M059J (cell line): ENCODE measurements around the gene TMOD1. TPM values are rescaled to one million over a fixed set of nuclear protein-coding genes. Genes with fewer than 3 reads are reported as not detected.
"Not testable (repeated sequence)": the region's sequence is repeated elsewhere in the genome, so short reads cannot be mapped to it uniquely, and the experiment has no call there.

Experiments used
- DNase-seq: peaks from one replicate; pipeline ENCODE4 v3.0.0-alpha.2; 2012; ENCODE audit warnings: low read depth
- total RNA-seq: library from RNA; depleted of rRNA; stranded (reverse); fragments of >200 nt; shearing (Covaris generic); gene quantifications from 2 replicates; pipeline ENCODE4 v1.2.3, GENCODE V29; 2014; rRNA removed

TMOD1 gene
- 0.84 and 2.4 TPM in 2 replicates for total RNA-seq

DNA sequence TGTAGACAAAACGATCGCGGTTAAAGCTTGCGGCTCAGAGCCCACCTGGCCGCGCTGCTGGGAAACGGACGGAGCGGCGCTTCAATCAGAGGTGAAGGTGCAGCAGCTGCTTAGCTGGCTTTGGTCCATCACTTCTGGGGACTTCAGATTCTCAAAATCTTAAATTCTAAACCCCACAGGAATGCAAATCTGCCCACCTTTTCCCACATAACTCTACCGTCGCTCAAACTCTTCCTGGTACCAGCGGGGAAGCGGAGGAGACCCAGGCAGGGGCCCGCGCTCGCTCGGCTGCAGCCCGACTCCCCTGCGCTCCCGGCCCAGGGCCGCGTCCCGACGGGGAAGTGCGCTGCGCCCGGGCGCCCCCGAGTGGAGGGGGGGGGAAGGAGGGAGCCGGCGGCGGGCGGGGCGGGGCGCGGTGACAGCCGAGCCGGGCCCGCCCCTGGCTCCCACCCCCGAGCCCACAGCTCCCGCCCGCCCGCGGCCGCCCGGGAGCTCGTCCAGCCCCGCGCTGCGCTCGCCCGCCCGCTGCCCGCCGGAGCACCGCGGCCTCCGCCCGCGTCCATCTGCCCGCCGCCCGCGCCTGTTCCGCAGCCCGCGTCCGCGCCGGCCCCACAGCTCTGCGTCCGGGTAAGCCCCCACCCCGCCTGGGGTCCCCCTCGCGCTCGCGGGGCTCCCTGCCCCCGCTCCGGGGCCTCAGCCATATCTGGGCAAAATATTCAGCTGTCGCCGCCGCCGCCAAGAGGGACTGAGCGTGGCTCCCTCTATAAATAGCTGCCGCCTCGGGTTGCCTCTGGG, at the start of gene TMOD1:
Gene TMOD1, plus strand, starts transcription at position 490 of the 795 bp plus-strand sequence. CDS start 22,523 bp downstream, outside the sequence.
- peak; percentile 59 for DNase-seq

DNA sequence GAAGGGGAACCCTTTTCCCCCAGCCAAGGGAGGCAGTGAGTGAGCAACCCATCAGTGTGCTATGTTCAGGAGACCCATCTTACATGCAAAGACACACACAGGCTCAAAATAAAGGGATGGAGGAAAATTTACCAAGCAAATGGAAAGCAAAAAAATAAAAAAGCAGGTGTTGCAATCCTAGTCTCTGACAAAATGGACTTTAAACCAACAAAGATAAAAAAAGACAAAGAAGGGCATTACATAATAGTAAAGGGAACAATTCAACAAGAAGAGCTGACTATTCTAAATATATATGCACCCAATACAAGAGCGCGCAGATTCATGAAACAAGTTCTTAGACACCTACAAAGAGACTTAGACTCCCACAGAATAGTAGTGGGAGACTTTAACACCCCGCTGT, 47.9 kb upstream of the TMOD1 start:
- not testable (repeated sequence) for DNase-seq

DNA sequence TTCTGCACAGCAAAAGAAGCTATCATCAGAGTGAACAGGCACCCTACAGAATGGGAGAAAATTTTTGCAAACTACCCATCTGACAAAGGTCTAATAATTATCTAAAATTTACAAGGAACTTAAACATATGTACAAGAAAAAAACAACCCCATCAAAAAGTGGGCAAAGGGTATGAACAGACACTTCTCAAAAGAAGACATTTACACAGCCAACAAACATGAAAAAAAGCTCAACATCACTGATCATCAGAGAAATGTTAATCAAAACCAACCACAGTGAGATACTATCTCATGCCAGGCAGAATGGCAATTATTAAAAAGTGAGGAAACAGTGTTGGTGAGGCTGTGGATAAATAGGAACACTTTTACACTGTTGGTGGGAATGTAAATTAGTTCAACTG, 44.6 kb upstream of the TMOD1 start:
- not testable (repeated sequence) for DNase-seq

DNA sequence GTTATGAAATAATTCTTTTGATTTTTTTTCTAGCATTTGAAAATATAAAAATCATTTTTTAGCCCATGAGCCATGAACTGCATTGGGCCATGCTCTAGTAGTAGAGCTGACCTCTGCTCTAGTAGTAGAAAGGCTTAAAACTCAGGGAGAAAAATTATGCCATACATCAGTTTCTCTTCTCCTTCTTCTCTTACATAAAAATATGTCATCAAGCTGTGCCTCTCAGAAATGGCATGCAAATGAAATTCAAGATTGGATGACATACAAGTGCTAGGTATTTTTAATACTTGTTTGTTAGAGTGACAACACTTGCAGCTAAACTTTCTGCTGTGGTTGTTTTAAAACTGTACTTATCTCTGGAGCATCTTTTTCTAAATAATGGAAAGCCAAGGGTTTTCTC, 42.1 kb upstream of the TMOD1 start:
- DNase-seq: no peak

DNA sequence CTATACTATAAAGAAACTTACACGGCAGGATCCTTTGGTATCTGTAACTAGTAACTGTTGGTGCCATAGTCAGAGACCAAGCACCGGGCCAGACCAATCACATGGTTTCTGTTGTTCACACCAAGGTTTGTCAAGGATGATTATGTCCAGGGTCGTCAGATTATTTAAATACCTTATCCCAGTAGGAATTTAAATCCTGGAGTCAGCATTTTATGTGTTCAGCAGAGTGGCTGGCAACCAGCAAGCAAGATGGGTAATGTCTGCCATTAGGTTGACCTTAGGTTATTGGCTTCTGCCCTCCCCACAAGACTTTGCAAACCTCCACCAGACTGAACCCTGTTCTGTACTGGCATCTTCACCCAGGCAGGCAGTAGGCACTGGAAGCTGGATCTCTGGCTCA, 39.3 kb upstream of the TMOD1 start:
- DNase-seq: no peak

DNA sequence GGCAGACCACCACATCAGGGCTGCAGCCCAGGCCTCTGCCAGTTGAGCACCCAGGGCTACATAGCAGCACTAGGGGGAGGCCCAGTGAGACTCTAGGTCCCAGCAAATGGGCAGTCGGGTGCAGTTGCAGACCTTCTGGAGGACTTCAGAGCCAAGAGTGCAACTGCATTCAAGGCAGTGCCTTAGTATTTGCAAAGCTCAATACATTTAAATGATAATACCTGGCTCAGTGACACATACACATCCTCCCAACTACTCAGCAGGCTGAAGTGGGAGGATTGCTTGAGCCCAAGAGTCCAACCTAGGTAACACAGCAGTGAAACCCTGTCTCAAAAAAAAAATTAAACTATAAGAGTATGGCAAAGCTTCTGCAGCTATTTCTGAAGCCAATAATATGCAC, 38.6 kb upstream of the TMOD1 start:
- no peak for DNase-seq

DNA sequence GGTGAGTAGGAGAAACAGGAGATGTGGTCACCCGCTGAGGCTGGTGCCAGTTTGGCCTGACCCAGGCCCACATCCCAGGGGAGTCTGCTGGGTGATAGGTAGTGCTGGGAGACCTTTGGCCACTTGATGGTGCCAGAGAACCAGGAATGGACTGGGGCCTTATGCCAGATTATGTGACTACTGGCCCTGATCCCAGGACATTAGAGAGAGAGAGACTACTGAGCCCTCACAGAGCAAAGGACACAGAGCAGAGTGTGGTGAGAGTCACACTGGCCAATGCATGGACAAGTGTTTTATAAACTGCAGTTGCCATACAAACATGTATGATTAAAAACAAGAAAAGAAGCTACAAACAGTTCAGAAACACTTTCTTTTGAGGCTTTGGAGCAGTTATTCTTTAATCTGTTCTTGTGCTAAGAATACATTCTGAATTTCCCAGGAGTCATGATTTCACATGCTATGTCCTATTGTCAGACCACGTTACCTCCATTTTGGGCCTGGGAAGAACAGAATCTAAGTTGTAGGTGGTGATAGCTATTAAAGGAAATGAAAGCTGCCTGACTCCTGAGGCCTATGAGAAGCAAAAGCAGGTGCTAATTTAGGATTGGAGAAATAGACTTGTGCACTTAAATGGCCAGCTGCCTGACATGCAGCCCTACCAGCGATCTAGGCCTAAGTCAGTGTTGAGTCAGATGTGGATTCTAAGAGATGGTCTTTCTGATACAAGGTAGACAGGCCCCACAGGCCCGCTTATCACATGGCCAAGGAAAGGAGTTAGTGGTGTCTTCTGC, 32.6 kb upstream of the TMOD1 start:
- peak; percentile 69 for DNase-seq

DNA sequence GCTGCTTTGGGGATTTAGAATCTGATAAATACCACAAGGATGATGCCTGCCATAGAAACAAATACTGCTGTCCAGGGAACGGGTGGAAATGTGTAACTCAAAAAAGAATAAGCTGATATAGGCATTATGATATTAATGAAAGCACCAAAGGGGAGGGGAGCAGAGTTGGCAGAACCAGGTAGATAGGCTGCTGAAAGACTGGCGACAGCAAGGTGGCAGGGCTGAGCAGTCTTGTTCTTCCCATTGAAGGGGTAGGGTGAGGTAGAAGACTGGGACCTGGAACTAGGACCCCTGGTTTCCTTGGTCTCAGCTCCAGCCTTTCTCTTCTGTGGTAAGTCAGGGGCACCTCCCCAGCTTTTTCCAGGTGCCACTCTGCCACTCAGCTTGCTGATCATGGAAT, 31.4 kb upstream of the TMOD1 start:
- DNase-seq: no peak

DNA sequence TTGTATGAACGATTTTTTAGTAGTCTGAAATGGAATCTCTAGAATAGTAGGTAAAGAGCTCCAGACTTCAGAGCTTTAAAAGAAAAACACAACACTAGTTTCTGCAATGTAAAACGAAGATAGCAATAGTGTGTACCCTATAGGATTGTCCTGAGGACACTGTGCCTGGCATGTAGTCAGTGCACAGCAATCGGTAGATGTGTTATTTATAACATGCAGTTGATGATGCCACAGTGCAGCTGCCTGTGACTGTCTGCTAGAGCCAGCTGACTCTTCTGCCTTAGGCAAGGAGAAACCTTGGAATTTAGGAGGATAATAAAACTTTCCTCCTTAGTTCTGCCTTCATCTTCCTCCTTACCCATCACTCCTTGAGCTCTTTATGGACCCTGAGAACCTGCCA, 27.7 kb upstream of the TMOD1 start:
- peak; percentile 24 for DNase-seq

DNA sequence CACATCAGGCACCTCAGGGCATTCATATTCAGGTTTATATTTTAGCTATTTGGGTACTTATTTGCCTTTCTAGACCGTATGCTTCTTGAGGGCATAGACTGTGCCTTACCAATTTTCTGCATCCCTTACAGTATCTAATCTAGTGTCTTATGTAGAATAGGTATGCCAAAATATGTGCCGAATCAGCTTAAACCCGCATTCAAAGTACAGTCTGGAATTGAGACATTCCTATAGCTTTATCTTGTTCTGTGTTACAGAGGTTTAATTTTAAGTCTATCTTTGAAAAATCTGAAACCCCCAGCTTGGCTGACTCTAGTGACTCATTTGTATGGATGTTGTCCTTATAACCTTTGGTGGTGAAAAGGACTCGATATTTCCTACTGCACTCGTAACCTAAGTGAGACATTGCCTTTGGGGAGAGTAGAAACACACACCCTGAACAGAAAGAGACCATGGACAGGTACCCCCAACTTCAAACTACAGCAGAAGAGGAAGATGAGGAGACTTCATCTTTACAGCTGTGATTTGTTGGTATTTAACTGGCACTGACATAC, 27.0 kb upstream of the TMOD1 start:
- DNase-seq: peak; percentile 84

DNA sequence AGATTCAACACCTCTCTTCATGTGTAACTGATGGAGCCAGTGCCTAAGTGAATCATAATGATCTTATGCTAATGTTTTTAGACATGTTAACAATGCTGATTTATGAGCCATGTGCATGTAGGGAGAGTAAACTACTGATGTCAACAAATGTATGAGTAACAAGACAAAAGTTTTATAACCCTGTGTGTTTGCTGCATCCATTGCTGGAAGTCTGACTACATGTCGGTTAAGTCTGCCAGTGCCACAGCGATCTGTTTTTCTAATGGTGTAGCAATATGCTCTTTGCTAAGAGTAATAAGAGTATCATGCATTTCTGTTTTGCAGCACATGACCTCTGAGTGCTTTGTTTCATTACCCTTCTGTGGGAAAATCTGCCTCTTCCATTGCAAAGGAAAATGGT, 26.4 kb upstream of the TMOD1 start:
- DNase-seq: peak; percentile 91

DNA sequence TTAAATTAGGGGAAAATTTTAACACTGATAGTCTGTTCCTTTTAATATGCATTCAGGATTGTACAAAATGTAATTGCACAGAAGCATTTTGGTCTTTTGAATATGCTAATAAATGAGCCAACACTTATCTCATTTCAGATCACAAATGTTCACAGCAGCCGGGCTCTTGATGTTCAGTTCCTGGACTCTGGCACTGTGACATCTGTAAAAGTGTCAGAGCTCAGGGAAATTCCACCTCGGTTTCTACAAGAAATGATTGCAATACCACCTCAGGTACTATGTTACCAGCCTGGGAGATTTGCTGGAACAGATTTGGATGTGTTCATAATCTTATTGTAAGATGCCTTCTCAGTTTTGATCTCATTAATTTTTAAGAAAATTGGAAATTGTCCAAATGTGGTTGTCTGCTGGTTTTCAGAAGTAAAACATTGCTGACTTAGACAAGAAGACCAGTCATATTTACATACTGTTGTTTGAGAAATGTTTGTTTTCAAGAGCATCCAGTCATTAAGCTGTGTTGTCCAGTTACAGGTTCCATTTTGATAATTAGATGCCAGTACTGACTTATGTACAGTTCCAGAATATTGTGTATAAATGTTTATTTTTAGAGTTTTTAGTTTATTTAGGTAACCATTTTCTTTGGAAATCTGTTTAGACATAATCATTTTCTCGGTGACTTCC, 23.0 kb upstream of the TMOD1 start:
- peak; percentile 15 for DNase-seq

DNA sequence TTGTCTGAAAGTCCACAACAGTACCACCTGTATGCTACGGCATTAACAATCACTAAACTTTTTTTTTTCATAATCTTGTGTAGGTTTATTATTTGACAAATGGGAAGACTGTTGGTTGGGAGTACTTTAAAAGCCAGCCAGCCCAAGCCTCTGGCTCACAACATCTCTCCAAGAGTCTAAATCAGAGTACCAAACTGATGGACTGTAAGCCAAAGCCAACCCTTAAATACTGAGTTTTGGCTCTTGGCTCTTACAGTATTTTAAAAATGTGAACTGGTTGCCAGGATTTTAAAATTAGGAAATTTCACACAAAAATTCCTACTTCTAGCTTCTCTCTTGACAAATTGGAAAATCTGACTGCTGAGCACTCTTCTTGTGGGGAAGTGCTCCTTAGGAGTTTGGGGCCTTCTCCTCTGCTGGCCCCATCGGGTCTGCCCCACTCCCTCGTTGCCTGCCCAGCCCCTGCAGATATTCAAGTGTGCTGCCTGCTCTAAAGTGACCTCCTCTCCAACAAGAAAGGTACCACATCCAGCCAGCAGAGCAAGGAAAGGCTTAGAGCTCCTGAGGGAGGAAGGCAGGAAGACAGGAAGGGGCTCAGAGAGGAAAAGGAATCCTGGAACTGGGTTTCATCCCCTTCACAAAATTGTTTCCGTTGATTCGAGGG, 21.8 kb upstream of the TMOD1 start:
- no peak for DNase-seq

DNA sequence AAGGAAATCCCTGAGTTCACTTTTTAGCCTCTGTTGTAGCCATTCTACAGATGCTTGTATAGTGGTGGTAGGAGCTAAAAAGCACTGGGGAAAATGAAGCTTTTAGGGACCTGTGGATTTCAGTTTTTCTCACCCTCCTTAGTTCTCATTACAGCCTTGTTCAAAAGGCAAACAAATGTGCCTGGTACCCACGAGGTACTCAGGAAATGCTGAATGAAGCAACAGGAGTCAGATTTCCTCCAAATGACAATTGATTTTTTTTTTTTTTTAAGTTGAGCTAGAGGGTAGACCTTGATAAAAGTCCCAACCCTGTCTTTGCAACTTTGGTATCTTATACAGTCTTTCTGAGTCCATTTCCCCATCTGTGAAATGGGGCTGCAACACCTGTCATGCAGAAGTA, 21.3 kb upstream of the TMOD1 start:
- no peak for DNase-seq

DNA sequence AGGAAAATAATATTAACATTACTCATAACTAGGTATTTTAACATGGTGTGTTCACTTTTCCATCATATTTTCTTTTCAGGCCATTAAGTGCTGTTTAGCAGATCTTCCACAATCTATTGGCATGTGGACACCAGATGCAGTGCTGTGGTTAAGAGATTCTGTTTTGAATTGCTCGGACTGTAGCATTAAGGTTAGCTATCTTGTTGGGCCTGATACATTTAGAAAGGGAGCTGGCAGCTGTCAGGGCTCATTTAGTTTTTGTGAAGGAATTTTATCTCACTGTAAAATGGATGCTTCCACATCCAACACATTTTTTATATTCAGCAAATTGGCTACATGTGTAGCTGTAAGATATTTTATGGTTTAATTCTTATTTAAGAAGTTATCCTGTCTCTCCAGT, 20.7 kb upstream of the TMOD1 start:
- no peak for DNase-seq

DNA sequence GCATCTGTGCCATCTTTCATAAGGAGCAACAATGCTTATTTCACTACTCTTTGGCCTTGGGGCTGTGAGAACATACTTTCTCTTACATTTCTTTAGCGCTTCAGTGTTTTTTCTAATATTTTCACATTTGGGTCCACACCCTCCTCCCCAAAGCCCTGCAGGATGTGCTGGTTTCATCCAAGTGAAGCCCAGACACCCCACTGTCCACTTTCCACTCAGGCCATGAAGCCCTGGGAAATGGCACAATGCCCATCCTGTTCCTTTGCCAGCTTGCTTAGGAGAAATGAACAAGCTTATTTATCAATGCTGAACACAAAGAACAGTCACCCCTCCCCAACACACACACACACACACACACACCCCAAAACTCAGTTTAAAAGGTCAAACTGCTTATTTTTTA, 17.3 kb upstream of the TMOD1 start:
- no peak for DNase-seq

DNA sequence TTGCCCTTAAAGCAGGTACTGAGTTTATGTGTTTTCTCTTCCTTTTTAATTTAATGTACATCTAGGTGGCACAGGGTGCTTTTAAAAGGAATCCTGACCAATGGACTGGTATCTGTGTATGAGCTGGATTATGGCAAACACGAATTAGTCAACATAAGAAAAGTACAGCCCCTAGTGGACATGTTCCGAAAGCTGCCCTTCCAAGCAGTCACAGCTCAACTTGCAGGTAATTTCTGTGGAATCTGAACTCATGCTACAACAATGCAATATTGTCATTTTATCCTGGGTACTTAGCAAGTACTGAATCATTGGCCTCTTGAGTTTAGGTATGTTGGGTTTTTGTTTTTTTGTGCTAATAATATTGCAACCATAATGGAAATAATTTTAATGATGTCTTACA, 14.4 kb upstream of the TMOD1 start:
- DNase-seq: peak; percentile 22

DNA sequence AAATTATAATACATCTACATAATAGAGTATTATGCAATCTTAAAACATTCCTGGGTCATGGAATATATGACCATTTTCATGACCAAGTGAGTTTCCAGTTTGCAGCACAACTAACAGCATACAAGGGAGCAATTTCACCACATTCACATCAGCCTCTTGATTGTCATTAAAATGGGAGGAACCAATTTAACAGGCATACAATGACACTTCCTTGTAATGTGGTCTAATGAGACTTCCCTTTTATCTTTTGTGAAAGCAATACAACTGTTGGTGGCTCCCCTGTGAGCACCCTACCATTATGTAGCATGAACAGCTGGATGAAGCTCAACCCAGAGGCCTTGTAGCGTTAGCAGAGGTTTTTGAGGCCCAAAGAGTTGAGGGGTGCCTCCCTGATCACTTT, 13.6 kb upstream of the TMOD1 start:
- DNase-seq: no peak

DNA sequence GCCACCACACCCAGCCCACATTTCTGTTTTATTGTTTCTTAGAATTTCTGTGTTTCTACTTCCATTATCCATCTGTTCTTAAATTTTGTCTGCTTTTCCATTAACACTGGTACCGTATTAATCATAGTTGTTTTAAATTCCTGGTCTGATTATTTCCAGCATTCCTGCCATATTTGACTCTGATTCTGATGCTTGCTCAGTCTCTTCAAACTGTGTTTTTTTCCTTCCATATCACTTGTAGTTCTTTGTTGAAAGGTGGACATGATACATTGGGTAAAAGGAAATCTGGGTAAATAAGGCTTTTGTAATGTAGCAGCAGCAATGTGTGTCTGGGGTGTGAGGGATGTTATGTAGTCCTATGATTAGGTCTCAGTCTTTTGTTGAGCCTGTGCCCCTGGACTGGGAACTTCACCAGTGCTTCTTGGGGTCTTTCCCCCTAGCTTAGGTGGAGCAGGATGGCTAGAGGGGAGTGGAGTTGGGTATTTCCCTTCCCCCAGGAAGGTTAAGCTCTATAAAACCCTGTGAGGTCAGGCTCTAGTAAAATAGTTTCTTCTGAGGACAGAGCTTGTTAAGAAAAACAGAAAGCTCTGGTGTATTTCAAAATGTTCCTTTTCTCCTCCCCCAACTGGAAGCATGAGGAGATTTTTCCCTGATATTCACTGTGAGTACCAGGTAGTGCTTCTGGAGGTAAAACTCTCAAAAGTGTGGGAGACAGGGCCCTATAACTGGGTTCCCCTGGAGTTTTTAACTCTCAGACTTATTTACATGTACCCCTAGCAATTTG, 10.1 kb upstream of the TMOD1 start:
- DNase-seq: no peak

DNA sequence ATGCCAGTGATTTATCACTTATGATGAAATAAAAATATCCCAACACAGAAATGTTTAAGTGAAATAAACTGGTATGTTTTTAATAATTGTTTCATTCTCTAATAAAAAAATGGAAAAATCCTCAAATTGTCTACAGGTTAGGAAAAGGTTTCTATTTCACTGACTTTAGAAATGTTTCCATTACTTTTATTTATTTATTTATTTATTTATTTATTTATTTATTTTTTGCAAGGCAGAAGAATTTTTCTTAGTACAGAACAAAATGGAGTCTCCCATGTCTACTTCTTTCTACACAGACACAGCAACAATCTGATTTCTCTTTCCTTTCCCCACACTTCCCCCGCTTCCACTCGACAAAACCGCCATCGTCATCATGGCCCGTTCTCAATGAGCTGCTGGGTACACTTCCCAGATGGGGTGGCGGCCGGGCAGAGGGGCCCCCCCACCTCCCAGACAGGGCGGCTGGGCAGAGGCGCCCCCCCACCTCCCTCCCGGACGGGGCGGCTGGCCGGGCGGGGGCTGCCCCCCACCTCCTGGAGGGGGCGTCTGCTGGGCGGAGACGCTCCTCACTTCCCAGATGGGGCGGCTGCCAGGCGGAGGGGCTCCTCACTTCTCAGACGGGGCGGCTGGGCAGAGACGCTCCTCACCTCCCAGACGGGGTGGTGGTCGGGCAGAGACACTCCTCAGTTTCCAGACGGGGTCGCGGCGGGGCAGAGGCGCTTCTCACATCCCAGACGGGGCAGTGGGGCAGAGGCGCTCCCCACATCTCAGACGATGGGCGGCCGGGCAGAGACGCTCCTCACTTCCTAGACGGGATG, 3.7 kb upstream of the TMOD1 start:
- DNase-seq: not testable (repeated sequence)
